Activated CD4-positive, alpha-beta T cell treated with anti-CD3 and anti-CD28 coated beads for 48 hours (primary cell): ENCODE results near the gene HM13.
"Not testable (repeated sequence)": the region's sequence is repeated elsewhere in the genome, so short reads cannot be mapped to it uniquely, and the experiment has no call there.

Source experiments
- DNase-seq: peaks from one replicate; pipeline ENCODE4 v3.0.0-alpha.2; 2020

The HM13 gene

GRCh38 chr20:31594002-31594557, 79.8 kb downstream of the HM13 start:
- no peak for DNase-seq

DNA sequence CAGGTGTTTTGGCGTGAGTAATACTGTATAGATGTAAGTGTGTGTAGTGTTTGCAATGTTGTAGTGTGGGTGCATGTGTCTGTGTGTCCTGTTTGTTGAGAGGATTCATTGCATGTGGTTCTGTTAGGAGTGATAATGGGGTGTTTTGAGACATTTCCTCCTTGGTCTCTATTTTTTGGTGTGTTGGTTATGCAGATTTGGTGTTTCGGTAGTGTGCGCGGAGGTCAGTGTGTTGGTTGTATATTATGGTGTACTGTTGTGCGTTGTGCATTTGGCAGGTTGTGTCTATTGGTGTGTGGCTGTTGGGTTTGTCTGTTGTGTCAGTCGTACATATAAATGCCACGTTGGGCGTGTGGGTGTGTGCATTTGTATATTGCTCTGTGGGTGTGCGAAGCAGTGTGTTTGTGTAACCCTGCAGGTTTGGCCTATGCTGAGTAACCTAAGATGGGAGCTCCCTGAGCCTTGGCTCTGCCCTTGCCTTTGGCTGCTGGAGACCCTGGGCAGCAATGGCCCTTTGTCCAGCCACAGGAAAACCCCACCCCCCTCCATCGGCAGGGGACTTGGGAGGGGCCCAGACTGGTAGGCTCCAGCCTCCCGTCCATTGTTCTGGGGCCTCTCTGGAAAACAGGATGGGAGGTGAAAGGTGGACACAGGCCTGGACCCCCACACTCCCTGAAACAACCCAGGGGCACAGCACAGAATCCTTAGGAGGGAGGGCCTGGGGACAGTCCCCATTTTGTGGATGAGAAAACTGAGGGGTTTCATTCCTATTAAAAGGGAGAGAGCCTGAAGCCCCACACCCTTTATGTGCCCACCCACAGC, 80.5 kb downstream of the HM13 start:
- DNase-seq = no peak

- no peak for DNase-seq
Measured at GRCh38 chr20:31595380-31595653, 81.1 kb downstream of the HM13 start.

- DNase-seq = no peak
Measured at GRCh38 chr20:31595654-31596411, 81.6 kb downstream of the HM13 start.

DNA sequence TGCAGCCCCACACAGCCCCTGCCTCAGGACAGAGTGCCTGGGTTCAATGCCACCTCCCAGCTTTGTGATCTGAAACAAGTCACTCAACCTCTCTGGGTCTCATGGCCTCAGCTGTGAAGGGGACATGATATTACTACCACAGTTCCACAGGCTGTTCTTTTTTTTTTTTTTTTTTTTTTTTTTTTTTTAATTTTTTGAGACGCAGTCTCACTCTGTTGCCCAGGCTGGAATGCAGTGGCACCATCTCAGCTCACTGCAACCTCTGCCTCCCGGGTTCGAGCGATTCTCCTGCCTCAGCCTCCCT, 82.1 kb downstream of the HM13 start:
- DNase-seq = not testable (repeated sequence)

DNA sequence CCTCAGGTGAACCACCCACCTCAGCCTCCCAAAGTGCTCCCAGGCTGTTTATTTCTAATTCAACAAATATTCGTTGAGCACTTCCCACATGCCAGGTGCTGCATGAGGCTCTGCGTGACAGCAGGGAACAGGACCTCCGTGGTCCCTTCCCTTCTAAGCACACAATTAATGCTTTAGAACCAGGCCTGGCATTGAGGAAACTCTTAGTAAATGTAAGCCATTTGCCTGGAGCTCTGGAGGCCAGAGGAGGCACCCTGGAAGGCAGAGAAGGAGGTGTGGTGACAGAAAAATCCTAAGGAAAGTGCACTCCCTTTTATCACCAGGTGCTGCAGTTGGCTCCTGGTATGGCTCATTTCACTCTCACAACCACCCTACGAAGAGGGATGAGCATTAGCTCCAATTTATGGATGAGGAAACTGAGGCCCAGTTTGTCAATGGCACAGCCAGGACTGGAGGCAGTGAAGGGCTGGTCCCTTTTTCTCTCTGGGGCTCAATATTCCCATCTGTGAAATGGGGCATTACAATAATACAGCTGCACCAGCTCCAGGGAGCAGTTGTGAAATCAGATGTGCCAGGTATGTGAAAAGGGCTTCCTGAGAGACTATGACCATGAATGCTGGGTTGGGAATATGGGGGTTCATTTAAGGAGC, 82.7 kb downstream of the HM13 start:
- no peak for DNase-seq

- no peak for DNase-seq
Measured at GRCh38 chr20:31597481-31597855, 83.2 kb downstream of the HM13 start.

DNA sequence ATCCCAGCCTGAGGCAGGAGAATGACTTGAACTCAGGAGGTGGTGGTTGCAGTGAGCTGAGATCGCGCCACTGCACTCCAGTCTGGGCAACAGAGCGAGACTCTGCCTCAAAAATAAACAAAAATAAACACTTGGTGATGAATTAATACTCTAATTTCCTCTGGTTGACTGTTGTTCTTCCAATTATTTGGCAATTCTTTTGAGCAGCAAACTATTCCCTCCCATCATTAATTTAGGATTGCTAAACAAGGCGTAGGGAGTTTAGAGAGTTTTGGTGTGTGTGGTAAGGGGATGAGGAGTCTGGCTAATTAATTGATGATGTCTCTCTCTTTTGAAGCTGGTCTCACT, 88.2 kb downstream of the HM13 start:
- no peak for DNase-seq

GRCh38 chr20:31602779-31603441, 88.7 kb downstream of the HM13 start:
- peak; percentile 69 for DNase-seq

DNA sequence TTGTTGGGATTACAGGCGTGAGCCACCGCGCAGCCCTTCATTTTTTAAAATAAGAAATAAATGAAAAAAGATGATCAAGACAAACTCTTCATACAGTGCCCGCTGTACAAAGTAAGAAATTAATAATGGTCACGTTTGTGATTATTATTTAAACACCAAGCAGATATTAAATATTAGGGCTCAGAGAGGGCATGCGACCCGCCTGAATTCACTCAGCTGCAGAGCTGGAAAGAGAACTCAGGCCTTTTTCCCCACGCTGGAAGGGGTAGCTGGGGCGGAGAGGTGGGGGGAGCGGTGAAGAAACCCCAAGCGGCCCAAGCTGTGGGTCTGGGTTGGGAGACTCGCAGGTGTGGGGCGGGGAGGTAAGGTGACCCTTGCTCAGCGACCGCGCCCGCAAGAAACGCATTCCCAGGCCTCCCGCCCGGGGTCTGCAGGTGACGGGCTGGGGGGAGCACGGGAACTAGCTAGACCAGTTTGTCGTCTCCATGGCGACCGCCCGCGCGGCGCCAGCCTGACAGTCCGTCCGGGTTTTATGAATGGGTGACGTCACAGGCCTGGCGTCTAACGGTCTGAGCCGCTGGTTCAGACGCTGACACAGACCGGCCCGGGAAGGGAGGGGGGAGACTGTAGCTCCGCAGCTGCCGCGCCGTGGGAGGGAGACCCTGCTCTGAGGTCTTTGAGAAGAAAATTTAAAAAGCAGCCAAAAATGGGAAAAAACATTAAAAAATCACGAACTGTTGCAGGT, 89.8 kb downstream of the HM13 start:
- peak; percentile 86 for DNase-seq

- DNase-seq = no peak
Measured at GRCh38 chr20:31604567-31605030, 90.4 kb downstream of the HM13 start.

DNA sequence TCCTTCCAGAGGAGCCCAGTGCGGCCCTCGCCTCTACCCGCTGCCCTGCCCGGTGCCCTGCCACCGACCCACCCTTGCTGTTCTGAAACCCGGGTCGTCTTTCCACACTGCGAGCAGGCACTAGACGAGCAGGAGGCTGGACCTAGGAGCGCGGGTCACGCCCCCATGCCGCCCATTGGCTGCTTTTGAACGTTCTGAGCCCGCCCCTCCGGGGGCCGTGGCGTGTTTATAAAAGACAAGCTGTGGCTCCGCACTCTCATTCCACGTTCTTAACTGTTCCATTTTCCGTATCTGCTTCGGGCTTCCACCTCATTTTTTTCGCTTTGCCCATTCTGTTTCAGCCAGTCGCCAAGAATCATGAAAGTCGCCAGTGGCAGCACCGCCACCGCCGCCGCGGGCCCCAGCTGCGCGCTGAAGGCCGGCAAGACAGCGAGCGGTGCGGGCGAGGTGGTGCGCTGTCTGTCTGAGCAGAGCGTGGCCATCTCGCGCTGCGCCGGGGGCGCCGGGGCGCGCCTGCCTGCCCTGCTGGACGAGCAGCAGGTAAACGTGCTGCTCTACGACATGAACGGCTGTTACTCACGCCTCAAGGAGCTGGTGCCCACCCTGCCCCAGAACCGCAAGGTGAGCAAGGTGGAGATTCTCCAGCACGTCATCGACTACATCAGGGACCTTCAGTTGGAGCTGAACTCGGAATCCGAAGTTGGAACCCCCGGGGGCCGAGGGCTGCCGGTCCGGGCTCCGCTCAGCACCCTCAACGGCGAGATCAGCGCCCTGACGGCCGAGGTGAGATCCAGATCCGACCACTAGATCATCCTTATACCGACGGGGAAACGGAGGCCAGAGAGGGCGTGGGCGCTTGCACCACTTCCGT, 91.0 kb downstream of the HM13 start, which contains the start of gene ID1:
Gene ID1, plus strand, starts transcription at position 259 of the 871 bp plus-strand sequence. Its CDS starts 99 bp downstream, at position 358.
- peak; percentile 93 for DNase-seq

DNA sequence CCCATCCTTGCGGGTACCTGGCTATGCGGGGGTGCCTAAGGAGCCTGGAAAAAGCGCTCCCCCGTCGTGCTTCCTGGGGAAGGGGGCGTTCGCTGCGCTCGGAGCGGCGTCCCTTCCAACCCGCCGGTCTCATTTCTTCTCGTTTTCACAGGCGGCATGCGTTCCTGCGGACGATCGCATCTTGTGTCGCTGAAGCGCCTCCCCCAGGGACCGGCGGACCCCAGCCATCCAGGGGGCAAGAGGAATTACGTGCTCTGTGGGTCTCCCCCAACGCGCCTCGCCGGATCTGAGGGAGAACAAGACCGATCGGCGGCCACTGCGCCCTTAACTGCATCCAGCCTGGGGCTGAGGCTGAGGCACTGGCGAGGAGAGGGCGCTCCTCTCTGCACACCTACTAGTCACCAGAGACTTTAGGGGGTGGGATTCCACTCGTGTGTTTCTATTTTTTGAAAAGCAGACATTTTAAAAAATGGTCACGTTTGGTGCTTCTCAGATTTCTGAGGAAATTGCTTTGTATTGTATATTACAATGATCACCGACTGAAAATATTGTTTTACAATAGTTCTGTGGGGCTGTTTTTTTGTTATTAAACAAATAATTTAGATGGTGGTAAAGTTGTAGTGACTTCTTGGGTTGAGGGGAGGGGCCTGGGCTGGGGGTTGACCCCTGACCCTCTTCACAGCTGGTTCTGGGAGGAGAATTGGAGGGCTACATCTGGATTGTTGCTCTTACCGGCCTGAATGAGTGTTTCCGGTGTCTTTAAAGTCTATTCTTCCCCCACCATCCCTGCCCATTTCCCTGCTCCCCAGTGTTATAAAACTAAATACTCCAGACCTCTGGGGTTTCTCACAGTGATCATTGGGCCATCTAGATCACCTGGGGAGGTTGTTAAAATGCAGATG, 91.9 kb downstream of the HM13 start:
- DNase-seq = no peak

DNA sequence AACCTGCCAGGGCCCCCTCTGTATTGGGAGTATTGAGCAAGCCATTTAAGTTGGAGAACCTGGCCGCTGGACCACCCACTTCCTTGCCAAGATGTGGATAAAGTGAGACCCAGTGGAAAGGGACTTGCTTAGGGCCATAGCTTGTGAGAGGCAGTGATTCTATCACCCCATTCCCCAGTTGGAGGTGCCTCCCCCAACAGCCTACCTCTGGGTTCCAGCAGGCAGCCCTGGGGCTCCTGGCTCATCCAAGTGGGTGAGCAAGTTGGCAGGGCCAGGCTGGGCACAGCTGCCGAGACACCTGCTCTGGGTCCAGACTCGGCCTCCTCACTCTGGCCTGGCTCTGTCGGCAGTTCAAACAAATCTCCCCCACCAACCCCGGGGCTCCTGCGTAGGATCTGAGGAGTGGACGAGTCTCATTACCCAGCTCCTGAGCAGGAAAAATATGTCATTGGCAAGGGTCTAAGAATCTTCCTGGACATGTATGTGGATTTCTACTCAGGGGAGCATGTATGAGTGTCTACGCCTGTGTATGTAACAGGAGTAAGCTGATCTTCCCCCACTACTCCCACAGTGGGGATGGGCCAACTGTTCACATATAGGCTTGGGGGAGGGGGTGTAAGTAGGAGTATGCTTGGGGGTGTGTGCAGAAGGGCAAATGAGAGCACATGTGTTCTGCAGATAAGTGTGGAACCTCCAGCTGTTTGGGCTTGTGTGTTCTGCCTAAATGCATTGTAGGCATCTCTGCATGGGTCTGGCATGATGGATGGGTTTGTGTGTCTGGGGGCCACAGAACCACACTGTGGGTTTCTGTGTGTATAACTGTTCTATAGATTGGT, 92.8 kb downstream of the HM13 start:
- DNase-seq = no peak

DNA sequence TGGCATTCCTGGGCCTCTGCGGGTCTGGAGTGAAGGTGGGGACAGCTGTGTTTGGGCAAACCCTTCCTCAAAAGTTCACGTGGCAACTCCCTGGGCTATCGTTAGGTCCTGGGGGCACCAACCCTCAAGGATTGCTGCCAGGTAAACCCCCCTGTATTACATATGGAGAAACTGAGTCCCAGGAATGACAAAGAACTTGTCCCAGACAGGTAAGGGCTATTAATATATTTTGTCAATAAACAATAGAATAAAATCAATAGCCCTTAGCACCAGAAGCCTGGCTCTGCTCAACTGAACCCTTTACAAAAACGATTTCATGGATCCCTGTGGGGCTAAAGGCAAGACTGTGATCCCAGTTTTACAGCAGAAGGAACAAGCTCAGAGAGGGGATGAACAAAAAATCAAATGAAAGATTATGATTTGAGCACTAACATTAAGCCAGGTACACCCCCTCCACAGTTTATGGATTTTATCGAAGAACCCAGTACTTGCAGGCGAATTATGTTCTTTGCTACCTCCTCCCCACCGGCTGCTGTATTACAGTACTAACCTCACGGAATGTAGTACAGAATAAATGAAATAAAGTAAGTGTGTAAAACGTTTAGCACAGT, 93.5 kb downstream of the HM13 start:
- no peak for DNase-seq

GRCh38 chr20:31608251-31608945, 94.2 kb downstream of the HM13 start:
- no peak for DNase-seq

DNA sequence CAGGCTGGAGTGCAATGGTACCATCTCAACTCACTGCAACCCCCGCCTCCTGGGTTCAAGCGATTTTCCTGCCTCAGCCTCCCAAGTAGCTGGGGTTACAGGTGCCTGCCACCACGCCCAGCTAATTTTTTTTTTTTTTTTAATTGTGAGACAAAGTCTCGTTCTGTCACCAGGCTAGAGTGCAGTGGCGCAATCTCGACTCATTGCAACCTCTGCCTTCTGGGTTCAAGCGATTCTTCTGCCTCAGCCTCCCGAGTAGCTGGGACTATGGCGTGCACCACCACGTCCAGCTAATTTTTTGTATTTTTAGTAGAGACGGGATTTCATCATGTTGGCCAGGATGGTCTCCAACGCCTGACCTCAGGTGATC, 98.0 kb downstream of the HM13 start:
- not testable (repeated sequence) for DNase-seq

- no peak for DNase-seq
Measured at GRCh38 chr20:31615416-31615815, 101.2 kb downstream of the HM13 start.
